HG03432 (cell line): ENCODE results near the gene PPARD.
"Not testable (repeated sequence)": the region's sequence is repeated elsewhere in the genome, so short reads cannot be mapped to it uniquely, and the experiment has no call there.

Source experiments
- ATAC-seq: cut with Tn5 transposase; IDR thresholded peaks from one replicate; pipeline ENCODE4 v1.9.1; 2021; ENCODE audit warnings: mild to moderate bottlenecking, moderate library complexity; ENCODE audit not compliant: unreplicated experiment

Gene PPARD

GRCh38 chr6:35403544-35404442 lies 61.4 kb downstream of the PPARD start:
- ATAC-seq: no peak

- ATAC-seq: no peak
Observed at GRCh38 chr6:35406711-35407485, 64.5 kb downstream of the PPARD start.

- no peak for ATAC-seq
Observed at GRCh38 chr6:35409245-35409644, 66.9 kb downstream of the PPARD start.

GRCh38 chr6:35410131-35410530 lies 67.8 kb downstream of the PPARD start:
- no peak for ATAC-seq

GRCh38 chr6:35411066-35411465 lies 68.7 kb downstream of the PPARD start:
- no peak for ATAC-seq

- no peak for ATAC-seq
Observed at GRCh38 chr6:35412102-35412501, 69.7 kb downstream of the PPARD start.

GRCh38 chr6:35413911-35414310 lies 71.6 kb downstream of the PPARD start:
- no peak for ATAC-seq

- ATAC-seq: no peak
Observed at GRCh38 chr6:35415065-35415891, 72.9 kb downstream of the PPARD start.

GRCh38 chr6:35417979-35418661 lies 75.8 kb downstream of the PPARD start:
- no peak for ATAC-seq

- no peak for ATAC-seq
Observed at GRCh38 chr6:35419417-35419816, 77.1 kb downstream of the PPARD start.

GRCh38 chr6:35419961-35420360 lies 77.6 kb downstream of the PPARD start:
- ATAC-seq: no peak

- ATAC-seq: no peak
Observed at GRCh38 chr6:35425284-35425683, 82.9 kb downstream of the PPARD start.

GRCh38 chr6:35426074-35426473 lies 83.7 kb downstream of the PPARD start:
- no peak for ATAC-seq

GRCh38 chr6:35427435-35427834 lies 85.1 kb downstream of the PPARD start:
- ATAC-seq: no peak

- no peak for ATAC-seq
Observed at GRCh38 chr6:35427851-35428321, 85.5 kb downstream of the PPARD start.

GRCh38 chr6:35428421-35429149 lies 86.2 kb downstream of the PPARD start:
- ATAC-seq: no peak

- ATAC-seq: no peak
Observed at GRCh38 chr6:35429463-35429862, 87.1 kb downstream of the PPARD start.

- no peak for ATAC-seq
Observed at GRCh38 chr6:35432291-35432690, 89.9 kb downstream of the PPARD start.

GRCh38 chr6:35432702-35433101 lies 90.3 kb downstream of the PPARD start:
- ATAC-seq: not testable (repeated sequence)
